SH-SY5Y (cell line): Measurements from ENCODE around the gene LY86.

Experiments
- GATA2 ChIP-seq: IDR thresholded peaks from 2 replicates; pipeline ENCODE4 v1.6.1; 2011; ENCODE audit warnings: mild to moderate bottlenecking, low read depth, low read length
- GATA3 ChIP-seq: IDR thresholded peaks from 2 replicates; pipeline ENCODE4 v1.6.1; 2011; ENCODE audit warnings: low read depth, mild to moderate bottlenecking, low read length, moderate library complexity

LY86 gene

GRCh38 chr6:6588064-6588923, at the start of gene LY86:
LY86 (plus strand) TSS chr6:6588720; CDS start chr6:6588735, 15 bp downstream.
- TF ChIP-seq GATA2 (no peak), GATA3 (no peak)

GRCh38 chr6:6539036-6539435, 49.5 kb upstream of the LY86 start:
- TF ChIP-seq GATA3 (no peak), GATA2 (no peak)

GRCh38 chr6:6542357-6542756, 46.2 kb upstream of the LY86 start:
- TF ChIP-seq GATA2 (no peak), GATA3 (no peak)

- TF ChIP-seq GATA2 (no peak), GATA3 (no peak)
Observed at GRCh38 chr6:6543181-6543879, 45.2 kb upstream of the LY86 start.

GRCh38 chr6:6545616-6546317, 42.8 kb upstream of the LY86 start:
- TF ChIP-seq GATA2 = no peak
- no peak for TF ChIP-seq GATA3

- no peak for TF ChIP-seq GATA2
- no peak for TF ChIP-seq GATA3
Observed at GRCh38 chr6:6546318-6547109, 42.0 kb upstream of the LY86 start.

GRCh38 chr6:6547110-6547879, 41.2 kb upstream of the LY86 start:
- TF ChIP-seq GATA3 (no peak), GATA2 (no peak)

- TF ChIP-seq GATA3 = no peak
- TF ChIP-seq GATA2 = no peak
Observed at GRCh38 chr6:6556161-6556737, 32.3 kb upstream of the LY86 start.

- TF ChIP-seq GATA2 (no peak), GATA3 (no peak)
Observed at GRCh38 chr6:6556738-6557503, 31.6 kb upstream of the LY86 start.

- TF ChIP-seq GATA2 = no peak
- no peak for TF ChIP-seq GATA3
Observed at GRCh38 chr6:6557504-6557839, 31.0 kb upstream of the LY86 start.

- no peak for TF ChIP-seq GATA3
- TF ChIP-seq GATA2 = no peak
Observed at GRCh38 chr6:6557886-6558285, 30.6 kb upstream of the LY86 start.

GRCh38 chr6:6559994-6560570, 28.4 kb upstream of the LY86 start:
- TF ChIP-seq GATA3 (no peak), GATA2 (no peak)
